ENCODE results near the gene ITGB3BP.
"Not testable (repeated sequence)": the region's sequence is repeated elsewhere in the genome, so short reads cannot be mapped to it uniquely, and the experiment has no call there.

ITGB3BP gene, protein sequence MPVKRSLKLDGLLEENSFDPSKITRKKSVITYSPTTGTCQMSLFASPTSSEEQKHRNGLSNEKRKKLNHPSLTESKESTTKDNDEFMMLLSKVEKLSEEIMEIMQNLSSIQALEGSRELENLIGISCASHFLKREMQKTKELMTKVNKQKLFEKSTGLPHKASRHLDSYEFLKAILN

DNA sequence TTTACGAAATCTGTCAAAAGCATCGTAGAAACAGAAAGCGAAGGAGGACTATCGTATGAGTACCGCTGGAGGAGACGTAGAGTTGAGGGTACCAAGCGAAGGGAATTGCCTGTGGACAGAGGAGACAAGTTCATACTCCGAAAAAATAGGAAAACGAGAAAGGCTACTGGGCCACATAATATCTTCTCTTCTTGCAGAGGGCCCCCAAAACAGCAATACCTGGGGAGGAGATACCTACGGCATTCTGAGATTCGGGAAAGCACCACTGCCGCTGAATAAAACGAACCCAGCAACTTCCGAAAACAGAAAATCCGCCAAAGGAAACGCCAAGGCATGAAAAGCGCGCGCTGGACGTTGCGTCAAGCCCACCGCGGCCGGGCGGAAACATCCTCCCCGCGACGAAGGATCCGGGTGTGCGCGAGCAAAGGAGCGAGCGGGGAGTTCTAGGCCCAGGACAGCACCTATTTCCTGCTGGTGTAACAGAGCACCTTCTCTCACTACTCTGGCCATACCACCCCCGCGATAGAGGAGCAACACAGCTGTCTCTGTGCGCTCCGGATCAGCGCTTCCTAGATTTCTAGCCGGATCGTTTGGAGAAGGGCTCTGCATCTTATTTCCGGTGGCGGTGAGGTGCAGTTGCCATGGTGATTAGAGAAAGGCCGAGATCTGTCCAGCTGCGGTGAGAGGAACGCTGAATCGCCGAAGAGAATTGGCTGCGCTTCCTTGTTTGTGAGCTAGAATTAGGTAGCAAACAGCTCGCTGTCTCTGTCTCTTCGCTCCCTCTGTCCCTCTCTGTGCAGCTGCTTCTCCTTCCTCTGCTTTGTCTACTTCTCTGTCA, at the start of gene ITGB3BP, which contains the start of gene EFCAB7:
Gene ITGB3BP (minus strand): TSS at position 335 of the 838 bp plus-strand sequence. CDS start 92 bp downstream, at position 243.
Gene EFCAB7 (plus strand): TSS at position 635 of the 838 bp plus-strand sequence. CDS start 2,048 bp downstream, outside the sequence.
- DNase-seq = peak; percentile 98

DNA sequence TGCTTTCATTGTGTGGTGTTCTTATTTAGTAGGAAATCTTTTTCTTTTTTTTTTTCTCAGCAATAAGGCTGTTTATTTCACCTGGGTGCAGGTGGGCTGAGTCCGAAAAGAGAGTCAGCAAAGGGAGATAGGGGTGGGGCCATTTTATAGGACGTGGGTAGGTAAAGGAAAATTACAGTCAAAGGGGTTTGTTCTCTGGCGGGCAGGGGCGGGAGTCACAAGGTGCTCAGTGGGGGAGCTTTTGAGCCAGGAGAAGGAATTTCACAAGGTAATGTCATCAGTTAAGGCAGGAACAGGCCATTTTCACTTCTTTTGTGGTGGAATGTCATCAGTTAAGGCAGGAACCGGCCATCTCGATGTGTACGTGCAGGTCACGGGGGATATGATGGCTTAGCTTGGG, 49.7 kb upstream of the ITGB3BP start:
- DNase-seq = not testable (repeated sequence)

DNA sequence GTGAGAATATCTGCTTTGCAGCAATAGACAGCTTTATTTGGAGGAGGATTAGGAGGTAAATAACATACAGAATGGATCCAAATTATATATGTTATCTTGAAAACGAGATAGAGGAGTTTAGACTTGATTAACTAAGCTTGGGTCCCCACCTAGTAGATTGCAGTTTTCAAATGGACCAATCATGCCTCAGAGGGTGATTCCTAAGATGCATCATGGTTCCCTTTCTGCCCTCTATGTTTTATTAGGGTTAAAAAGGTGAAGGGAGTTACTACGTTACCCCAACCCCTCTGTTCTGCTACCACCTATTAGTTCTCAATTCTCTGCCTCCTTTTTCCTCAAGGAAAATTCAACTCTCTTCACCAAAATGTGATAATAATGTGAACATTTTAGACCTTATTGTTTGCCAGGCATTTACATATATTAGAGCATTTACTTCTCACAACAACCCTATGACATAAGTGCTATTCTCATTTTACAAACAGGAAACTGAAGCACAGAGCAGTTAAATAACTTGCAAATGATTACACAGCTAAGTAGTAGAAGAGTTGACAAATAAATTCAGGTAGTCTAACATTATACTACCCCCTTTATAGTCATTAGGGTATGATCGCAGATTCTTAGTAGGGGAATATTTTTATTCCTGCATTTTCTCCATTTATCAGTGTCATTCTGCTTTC, 46.8 kb upstream of the ITGB3BP start:
- no peak for DNase-seq

DNA sequence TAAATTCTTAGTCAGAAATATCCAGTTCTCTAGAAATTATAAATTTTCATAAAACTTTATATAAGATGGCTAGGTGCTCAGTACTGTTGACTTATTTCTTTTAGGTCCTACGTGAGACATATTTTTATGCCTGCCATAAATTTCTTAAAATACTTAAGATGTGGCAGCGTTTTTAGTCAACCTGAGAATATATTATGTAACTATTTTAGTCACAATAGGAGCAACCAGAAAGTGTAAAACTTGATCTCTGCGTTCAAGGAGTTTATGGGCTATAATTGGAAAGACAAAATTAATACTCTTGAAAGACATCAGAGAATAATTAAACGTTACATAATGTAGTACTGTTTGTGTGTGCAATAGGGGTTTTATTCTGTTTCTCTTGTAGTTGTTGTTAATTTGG, 46.0 kb upstream of the ITGB3BP start:
- DNase-seq = no peak

DNA sequence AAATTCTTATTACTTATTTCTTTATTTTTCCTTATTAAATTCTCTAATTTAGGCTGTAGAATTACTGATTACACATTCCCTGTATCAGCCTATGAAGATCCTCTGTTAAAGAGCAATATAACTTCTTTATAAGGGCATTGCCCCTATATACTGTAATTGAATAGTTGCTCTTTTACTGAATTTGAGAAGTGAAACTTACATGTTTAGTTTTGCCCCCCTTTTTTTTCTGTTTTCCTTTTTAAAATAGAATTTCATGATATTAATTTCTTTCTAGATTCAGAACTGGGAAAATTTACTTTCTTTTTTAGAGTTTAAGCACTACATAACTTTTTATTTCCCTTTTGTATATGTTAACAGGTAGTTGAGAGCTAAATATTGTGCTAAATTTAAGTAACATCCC, 40.7 kb upstream of the ITGB3BP start:
- no peak for DNase-seq

DNA sequence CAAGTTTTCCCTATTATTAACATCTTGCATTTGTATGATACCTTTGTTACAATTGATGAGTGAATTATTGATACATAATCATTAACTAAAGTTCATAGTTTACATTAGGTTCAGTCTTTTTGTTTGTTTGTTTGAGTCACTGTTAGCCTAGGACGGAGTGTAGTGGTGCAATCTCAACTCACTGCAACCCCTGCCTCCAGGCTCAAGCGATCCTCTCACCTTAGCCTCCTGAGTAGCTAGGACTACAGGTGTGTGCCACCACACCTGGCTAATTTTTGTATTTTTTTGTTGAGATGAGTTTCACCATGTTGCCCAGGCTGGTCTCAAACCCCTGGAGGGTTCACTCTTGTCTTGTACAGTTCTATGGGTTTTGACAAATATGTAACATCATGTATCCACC, 36.3 kb upstream of the ITGB3BP start:
- no peak for DNase-seq

DNA sequence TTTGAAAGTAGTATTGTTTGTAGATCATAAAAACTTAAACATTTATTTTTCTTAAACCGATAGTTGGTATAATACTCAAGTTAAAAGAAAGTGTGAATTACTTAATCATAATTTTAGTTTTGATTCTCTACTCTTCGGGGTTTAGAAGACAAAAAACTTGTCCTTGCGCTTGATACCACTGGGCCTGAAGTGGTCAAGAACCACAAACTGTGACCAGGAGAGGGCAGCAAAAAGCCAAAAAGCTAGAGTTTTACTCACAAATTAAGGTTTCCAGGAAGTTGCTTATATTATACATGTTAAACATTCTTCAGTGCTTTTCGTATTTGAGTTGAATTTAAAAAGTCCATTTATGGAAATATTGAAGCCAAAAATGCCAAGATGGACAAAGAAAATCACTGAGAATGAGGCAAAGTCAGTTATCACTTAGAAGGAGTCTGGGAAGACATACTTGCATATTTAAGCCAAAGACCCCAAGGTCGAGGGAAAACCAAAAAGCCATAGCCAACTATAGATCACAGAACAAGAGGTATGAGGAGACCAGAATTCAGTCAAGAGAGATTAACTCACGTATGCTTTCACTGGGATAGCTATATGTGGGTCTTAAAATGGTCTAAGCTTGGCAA, 34.5 kb upstream of the ITGB3BP start:
- peak; percentile 35 for DNase-seq

DNA sequence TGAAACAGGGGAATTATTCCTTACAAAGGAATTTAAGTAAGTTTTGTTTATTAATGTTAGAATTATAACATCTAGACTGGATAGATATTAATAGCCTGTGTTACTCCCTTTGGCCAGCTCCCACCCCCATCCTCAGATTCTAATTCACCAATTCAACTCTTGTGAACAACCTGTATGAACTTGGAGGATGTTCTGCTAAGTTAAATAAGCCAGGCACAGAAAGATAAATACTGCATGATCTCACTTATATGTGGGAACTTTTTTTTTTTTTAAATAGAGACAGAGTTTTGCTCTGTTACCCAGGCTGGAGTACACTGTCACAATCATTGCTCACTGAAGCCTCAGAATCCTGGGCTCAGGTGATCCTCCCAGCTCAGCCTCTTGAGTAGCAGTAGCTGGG, 32.5 kb upstream of the ITGB3BP start:
- DNase-seq = no peak

DNA sequence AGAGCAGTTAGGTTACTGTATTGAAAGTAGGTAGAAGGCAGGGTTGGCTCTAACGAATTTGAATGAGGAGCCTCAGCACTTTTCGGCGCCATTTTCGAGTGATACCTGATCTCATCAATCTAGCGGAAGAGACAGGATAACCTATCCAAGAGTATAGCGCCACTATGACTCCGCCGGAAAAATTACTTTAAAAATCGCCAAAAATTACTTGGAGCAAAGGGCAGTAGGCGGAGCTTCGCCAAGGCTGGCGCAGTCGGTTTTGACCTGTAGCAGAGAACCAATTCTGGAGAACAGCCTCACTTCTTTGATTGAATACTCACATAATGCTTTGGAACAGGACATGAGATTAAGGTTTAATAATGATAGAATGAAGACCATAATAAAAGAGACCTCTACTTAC, 25.9 kb upstream of the ITGB3BP start:
- no peak for DNase-seq

DNA sequence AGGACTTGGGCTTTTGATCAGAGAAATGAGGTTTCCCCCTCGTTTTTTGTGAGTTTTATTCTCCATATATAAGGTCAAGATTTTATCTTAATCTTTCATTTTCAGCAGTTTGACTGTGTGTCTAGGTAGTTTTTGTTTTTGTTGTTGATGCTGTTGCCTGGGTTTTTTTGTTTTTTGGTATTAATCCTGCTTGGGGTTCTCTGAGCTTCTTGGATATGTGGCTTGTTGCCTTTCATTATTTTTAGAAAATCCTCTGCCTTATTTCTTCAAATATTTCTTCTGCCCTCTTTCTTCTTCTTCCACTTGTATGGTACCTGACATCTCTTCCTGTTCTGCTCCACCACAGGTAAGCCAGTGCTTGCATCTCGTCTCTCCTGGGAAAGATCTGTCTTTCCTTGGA, 25.3 kb upstream of the ITGB3BP start:
- DNase-seq = no peak

DNA sequence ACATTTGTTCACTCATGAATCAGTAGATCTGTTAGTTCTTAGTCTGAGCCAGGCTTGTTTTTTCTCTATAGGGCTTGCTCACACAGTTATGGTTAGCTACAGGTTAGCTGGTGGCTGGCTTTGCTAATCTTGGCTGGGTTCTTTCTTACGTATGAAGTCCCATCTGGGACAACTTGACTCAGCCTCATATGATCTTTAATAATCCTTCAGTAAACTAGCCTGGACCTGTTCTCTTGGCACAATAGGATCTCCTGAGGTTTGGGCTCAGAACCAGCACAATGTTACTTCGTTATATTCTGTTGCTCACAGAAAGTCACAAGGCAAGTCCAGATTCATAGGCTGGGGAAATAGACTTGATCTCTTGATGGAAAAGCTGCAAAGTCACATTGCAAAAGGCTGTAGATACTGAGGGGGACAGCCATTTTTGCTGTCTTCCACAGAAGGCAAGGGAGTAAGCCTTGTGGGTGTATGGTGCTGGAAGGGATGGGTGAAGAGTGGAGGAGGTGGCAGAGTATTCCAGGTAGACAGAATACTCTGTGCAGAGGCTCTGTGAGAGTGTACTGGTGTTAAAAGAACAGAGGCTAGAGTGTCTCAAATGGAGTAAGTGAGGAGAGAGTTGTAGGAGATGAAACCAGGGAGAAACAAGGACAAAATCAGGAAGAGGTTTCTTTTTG, 24.7 kb upstream of the ITGB3BP start:
- DNase-seq = no peak

DNA sequence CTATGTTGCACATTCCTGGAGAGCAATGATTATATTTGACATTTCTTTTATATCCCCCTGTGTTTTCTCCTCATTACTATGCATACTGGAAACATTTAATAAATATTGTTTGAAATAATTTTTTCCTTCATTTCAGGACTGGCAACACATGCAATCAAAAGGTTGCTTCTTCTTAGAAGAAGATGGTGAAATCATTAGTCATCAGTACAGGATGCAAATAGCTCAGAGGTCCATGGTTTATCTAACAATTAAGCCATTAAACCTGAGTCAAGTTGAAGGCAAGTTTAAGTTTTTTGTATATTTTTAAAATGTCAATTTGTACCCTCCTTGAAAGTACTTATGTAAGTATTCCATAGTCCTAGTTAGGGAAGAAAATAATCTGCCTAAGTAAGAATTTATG, 22.8 kb upstream of the ITGB3BP start:
- no peak for DNase-seq

DNA sequence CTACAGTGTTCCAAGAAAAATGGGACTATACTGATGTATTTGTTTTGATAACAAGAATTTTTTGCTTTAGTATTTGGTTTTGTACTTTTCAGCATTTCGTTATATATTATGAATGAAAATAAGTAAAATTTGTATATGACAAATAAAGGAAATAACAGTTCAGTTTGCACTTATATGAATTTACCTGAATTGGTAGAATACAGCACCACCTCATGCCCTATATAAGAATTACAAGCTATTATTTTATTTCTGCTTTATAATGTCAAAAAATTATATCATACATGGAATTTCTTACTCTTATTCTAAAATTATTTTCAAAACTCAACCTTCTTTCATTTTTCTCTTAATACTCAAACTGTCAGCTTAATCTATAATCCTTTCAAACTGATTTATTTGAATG, 14.9 kb upstream of the ITGB3BP start:
- peak; percentile 9 for DNase-seq

DNA sequence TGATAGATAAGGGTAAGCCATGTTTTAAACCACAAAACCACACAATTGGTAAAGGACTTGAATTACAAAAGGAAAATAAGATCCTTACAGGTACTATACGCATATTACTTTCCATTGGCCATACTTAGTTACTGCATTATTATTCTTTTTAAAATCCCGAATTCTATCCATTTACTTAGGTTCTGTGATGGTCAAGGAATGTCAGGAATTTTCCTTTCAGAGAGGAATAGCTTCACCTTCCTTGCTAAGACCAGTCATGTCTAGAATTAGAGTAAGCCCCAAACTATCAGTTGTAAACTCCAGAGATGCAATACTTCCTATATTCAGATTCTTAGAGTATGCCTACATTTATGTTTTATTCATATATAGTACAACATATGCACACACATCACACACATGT, 14.0 kb upstream of the ITGB3BP start:
- no peak for DNase-seq

DNA sequence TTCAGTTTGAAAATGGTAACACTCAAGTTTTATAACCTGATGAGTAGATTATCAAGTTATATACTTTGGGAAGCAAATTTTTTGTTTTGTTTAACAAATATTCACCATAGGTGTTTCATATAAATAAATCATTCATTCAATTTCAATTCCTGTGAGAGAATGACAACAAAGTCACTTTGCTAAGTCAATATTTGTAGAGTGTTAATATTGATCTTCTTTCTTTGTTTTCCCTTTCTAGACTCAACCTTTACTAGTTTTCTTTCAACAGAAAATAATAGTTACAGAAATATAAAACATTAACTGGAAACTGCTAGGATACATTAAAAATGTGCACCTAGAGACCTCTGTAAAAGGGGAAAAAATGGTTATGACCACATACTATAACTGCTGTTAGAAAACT, 11.4 kb upstream of the ITGB3BP start:
- no peak for DNase-seq

DNA sequence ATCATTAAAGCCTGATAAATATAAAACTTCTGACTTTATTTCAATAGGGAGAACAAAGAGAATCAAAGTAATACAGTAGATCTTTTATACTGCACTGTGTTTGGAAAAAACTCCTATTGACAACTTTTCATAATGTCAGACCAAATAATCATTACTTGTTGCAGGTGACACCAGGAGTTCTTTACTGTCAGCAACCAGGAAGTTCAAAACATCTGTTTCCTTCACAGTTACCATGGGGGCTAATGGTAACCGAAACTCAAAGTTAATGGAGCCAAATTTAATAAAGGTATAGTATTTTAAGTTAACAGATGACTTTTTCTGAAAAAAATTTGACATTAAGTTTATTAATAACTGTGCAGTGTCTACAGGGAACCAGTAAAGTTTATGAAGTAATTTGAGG, 10.9 kb upstream of the ITGB3BP start:
- no peak for DNase-seq

DNA sequence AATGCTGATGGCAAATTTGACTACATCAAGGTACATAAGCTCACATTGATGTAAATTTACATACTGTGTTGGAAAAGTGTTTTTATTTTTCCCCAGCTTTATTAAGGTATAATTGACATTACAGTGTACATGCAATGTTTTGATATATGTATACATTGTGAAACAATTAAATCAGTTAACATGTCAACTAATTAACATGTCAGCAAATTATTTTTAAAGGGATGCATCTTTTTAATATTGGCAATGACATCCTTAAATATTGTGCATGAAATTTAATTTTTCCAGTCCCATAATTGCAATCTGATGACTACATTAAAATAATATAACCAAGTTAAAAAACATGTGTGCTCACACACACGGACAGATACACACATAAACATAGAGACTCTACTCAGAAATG, 9.7 kb upstream of the ITGB3BP start:
- no peak for DNase-seq

DNA sequence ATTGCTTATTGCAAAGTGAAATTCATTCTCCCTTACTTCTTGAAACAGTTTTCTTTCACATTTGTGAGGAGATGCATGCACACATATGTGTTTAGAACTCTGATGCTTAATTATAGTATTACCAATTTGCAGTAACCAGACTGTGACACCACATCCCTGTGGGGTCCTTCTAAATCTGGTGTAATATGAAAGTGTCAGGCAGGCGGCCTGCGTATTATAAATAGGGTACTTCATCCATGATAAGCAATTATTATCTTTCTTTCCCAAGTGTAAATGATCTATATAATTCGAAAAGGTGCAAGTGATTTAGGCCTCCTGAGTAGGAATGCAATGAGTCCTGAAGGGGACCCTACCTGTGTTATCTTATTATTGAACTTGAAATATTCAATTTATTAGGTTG, 1.2 kb upstream of the ITGB3BP start:
- DNase-seq = peak; percentile 8

DNA sequence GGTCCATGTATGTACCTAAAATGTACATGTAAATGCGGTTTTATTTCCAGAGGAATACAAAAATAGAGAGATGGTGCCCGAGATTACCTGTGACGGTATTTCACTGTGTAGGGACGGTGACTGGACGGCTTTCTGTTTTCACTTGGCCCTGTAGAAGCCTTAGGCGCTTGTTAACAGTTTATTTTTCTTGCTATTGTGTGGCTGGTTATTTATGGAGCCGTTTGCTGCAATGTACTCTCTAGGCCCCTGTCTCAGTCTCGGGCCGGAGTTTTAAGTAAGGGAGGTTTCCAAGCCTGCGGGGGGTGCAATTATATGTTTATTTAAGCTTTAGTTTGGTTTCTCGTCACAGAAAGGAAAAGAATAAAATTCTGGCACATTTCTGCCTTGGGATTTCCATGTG, 713 bp upstream of the ITGB3BP start:
- DNase-seq = peak; percentile 52

DNA sequence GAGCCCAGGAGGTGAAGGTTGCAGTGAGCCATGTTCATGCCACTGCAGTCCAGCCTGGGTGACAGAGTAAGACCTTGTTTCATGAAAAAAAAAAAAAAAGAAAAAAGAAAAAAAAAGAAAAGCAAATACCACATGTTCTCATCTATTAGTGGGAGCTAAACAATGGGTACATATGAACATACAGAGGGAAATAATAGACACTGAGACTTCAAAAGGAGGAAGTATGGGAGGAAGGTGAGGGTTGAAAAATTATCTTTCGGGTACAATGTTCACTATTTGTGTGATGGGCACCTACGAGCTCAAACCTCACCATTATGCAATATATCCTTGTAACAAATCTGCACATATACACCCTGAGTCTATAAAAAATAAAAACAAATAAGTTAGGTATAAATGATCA, 6.4 kb downstream of the ITGB3BP start:
- DNase-seq = no peak

DNA sequence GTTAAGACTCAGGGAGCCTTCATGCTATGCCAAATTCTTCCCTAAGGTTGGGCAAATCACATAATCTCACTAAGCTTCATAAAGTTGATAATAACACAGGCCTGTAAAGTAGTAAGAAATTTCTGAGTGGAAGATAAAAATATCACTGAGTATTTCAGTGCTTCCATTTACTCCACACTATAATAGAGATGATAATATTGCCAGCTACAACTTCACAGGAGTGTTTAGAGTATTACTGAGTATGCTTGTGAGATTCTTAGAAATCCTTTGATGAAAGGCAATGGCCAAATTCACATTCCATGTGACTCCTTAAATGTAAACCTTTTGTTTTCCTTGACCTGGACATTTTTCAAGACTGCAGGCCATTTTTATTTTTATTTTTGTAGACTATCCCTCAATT, 10.4 kb downstream of the ITGB3BP start:
- no peak for DNase-seq

DNA sequence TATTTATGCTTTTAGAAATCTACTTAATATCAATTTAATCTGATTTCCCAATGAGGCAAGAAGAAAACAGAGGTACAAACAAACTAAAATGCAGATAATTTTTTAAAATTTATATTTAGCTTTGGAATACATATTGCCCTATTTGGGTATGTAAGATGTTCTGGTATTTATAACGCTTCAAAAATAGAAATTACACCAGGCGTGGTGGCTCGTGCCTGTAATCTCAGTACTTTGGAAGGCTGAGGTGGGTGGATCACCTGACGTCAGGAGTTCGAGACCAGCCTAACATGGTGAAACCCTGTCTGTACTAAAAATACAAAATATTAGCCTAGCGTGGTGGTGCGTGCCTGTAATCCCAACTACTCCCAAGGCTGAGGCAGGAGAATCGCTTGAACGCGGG, 13.3 kb downstream of the ITGB3BP start:
- no peak for DNase-seq

DNA sequence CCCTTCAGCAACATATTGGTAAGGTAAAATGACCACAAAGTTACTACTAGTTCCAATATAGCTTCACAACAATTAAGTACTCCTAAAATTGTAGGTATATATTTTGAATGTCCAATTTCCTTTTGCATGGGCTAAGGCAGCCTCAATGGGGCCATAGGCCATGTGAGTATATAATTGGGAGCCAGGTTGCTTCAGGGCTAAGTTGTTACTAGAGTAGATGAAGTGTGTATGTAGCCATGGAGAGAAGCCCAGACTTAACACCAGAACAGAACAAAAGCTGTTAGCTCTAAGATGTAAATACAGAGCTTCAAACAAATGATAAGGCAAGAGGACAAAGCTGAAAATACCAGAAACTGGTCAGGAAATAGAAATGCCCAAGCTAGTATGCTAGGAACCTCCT, 16.2 kb downstream of the ITGB3BP start:
- no peak for DNase-seq
